GM15510 (cell line): ENCODE data around the gene GALNT6.

Experiments used
- POLR2A ChIP-seq: IDR thresholded peaks from 3 replicates; pipeline ENCODE4 v1.6.1; 2011; ENCODE audit warnings: borderline replicate concordance; ENCODE audit not compliant: insufficient read length; ENCODE audit errors: extremely low read depth

Gene GALNT6

DNA sequence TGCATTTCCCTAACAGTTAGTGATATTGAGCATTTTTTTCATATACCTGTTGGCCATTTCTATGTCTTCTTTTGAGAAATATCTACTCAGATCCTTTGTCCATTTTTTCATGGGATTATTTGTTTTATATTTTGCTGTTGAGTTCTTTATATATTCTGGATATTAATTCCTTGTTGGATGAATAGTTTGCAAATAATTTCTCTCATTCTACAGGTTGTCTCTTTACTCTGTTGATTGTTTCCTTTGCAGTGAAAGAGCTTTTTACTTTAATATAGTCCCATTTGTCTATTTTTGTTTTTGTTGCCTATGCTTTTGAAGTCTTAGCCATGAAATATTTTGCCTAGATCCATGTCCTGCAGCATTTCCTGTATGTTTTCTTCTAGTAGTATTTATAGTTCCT is 21.9 kb upstream of the GALNT6 start:
- no peak for TF ChIP-seq POLR2A

DNA sequence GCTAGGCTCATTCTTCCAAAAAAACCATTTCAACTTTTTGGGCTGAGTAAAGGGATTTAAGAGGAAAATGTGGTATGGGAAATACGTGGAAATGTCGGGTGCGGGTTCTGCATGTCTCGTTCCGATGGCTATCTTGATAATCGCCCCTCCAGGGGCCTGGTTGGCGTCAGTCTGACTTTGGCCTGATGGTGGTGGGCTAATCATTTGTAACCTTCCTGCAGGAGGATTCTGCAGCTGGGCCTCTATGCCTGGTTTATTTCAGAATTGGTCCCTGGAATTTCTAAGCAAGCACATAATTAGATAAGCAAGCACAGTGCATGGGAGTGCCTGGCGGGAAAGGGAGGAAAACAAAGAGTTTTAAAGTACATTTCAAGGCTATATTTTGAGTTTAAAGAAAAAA is 18.6 kb upstream of the GALNT6 start:
- no peak for TF ChIP-seq POLR2A

DNA sequence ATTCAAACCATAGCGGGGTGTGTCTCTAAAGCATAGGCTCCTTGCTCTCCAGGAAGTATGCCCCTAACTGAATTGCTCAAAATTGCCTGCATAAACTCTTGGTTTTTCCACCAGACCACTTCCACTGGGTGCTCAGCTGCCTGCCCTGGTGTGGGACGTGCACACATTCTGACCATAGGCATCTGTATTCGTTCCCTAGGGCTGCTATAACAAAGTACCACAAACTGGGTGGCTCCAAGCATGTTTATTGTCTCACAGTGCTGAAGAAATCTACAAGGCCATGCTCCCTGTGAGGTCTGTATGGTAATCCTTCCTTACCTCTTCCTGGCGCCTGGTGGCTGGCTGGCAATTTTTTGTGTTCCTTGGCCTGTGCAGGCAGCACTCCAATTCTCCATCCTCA is 16.4 kb upstream of the GALNT6 start:
- no peak for TF ChIP-seq POLR2A

DNA sequence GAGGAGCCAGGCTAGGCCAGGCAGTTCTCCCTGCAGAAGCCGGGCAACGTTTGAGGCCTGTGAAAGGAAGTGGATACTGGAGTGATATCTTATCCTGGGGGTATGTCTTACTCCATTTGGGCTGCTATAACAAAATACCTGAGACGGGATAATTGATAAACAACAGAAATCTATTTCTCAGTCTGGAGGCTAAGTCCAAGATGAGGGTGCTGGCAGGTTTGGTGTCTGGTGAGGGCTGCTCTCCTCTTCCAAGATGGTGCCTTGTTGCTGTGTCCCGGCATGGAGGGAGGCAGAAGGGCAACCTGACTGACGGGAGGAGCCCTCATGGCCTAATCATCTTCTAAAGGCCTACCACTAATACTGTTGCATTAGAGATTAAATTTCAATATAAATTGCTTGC is 15.7 kb upstream of the GALNT6 start:
- no peak for TF ChIP-seq POLR2A

DNA sequence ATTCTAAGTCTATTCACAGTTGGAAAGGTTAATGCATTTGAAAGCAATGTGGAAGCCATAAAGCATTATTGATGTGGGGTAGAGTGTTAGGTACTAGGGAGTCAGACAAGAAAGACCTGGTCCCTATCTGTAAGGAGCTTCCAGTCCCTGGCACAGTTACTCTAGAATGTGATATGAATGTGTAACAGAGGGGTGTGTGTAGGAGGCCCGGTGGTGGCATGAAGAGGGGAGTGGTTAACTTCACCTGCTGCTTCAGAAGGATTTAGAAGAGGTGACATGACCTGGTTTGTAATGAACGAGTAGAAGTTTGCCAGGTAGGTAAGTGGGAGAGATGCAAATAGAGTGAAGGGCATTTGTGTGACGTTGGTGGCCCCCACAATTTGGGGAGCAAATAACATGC is 15.1 kb upstream of the GALNT6 start:
- TF ChIP-seq POLR2A, result no peak

DNA sequence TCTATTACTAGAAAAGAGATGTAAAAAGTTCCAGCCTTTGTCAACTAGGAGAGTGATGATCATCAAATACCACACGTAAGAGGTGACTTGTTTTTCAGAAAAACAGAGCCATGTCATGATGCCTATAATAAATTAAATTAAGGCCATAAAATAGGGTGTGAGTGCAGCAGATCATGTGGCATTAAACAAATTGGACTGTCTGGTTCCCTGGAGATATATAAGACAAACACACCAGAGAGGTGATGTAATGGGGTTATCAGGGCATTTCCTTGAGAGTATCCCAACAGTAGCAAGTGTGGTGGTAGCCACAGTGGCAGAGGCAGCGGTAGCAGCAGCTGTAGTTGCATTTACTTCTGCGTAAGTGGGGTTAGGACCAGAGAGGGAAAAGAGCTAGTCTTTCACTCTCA is 14.6 kb upstream of the GALNT6 start:
- TF ChIP-seq POLR2A, result no peak

DNA sequence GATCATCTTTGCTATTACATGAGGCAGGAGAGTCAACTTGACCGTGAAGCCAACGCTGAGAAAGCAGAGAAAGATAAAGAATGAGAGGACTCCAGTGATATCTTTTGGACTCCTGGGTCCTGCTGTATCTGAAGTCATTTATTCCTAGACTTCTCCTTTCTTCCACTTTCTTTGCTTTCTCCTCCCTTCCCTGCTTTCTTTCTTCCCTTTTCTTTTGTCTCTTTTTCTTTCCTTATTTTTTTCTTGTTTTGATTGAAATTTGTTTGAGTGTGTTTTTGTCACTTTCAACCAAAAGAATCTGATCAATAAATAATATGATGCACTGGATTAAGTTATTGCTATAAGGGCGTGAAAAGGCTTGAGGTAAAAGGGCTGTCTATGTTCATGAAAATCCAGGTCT is 13.4 kb upstream of the GALNT6 start:
- TF ChIP-seq POLR2A, result no peak

DNA sequence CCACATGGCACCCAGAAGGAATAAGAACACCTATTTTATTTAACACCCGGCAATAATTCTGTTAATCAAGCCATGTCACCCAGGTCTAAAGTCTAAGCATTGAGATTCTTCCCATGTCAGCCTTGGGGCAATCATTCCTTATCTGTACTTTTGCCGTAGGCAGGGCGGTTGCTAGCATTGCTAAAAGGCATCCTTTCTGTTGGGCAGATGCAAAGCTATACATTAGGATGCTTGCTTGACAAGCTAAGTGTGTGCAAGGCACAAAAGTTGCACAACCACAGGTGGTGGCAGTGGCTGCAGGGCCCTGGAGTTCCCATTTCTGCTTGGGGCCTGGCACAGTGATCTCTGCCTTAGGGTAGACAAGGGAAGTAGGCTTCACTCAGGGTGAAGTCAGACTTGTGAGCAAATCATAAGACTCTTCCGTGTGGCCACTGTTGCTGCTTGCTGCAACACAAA is 12.5 kb upstream of the GALNT6 start:
- no peak for TF ChIP-seq POLR2A

DNA sequence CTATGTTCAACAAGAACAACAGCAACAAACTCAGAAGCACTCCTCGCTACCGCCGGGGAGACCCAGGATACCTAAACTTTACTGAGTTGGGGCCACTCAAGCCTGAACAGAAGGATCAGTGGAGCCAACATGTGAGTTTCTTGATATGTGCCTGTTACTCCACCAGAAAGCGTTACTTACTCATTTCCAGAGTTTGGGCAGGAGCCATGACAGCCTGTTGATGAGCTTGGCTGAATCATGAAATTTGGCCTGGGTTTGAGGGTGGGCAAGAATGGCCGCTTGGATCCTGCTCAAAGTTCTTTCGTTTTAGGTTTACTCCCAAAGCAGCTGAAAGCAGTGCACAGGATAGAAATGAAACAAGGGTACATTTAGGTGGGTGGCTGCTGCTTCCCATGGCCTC is 12.0 kb upstream of the GALNT6 start:
- no peak for TF ChIP-seq POLR2A

DNA sequence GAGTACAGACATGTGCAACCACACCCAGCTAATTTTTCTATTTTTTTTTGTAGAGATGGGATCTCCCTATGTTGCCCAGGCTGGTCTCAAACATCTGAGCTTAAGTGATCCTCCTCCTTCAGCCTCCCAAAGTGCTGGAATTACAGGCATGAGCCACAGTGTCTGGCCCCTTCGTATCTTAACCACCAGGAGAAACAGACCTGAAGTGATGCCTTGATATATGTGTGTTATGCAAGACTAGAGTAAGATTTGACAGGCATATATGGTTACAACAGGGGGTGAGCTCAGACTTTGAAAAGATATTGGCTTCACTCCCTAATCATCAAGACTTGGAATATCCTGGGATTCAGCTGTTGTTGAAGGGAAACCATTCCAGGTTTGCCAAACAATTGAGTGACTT is 10.7 kb upstream of the GALNT6 start:
- no peak for TF ChIP-seq POLR2A

DNA sequence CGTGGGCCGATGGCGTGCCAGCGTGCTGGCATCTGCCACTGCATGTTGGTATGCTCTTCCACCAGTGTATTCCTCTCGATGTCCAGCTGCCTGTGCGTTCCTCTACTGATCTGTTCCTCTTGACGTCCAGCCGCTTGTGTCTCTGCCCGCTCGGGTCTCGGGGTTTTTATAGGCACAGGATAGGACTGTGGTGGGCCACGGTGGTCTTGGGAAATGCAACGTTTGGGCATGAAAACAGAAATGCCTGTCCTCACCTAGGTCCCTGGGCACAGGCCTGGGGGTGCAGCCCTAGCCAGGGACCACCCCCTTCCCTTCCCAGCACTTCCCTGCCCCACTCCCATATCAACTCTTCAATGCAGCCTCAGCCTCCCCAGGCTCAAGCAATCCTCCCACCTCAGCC is 10.3 kb upstream of the GALNT6 start:
- TF ChIP-seq POLR2A, result no peak

DNA sequence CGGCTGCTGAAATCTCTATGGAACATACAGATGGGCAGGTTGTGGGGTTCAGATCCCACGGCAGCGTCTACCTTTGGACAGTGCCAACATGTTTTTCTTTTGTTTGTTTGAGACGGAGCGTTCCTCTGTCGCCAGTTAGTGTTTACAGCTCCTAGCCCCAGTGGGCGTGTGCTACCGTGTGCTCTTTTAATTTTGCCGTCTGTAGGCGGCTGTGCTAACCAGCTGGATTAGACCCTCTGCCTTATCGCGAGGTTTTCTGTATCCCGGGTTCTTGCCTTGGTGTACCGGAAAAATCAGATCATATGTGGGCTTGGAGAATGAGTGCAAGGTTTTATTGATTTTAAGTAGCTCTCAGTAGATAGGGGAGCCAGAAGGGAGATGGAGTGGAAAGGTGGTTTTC is 9.8 kb upstream of the GALNT6 start:
- TF ChIP-seq POLR2A, result no peak

DNA sequence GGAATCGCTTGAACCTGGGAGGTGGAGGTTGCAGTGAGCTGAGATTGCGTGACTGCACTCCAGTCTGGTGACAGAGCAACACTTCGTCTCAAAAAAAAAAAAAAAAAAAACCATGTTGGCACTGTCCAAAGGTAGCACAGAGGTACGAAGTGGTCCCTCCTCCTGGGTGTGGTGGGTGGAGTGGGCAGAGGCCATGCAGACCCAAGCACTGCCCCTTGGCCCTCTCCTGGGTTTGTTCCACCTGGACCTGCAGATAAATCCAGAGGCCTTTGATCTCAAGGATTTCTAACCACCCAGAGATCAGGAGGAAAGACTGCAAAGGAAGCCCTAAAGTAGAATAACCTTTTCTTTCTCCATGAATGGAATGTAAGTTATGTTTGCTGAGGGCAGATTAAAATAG is 8.7 kb upstream of the GALNT6 start:
- no peak for TF ChIP-seq POLR2A

DNA sequence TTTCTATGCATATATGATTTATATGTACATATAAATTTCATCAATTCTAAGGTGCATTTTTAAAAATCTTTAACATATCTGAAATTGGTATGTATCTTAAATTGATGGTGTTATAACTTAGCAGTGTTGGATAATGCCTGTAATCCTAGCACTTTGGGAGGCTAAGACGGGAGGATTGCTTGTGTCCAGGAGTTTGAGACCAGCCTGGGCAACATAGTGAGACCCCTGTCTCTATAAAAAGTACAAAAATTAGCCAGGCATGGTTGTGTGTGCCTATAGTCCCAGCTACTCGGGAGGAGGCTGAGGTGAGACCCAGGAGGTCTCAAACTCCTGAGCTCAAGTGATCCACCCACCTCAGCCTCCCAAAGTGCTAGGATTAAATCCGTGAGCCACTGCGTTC is 6.5 kb upstream of the GALNT6 start:
- no peak for TF ChIP-seq POLR2A

DNA sequence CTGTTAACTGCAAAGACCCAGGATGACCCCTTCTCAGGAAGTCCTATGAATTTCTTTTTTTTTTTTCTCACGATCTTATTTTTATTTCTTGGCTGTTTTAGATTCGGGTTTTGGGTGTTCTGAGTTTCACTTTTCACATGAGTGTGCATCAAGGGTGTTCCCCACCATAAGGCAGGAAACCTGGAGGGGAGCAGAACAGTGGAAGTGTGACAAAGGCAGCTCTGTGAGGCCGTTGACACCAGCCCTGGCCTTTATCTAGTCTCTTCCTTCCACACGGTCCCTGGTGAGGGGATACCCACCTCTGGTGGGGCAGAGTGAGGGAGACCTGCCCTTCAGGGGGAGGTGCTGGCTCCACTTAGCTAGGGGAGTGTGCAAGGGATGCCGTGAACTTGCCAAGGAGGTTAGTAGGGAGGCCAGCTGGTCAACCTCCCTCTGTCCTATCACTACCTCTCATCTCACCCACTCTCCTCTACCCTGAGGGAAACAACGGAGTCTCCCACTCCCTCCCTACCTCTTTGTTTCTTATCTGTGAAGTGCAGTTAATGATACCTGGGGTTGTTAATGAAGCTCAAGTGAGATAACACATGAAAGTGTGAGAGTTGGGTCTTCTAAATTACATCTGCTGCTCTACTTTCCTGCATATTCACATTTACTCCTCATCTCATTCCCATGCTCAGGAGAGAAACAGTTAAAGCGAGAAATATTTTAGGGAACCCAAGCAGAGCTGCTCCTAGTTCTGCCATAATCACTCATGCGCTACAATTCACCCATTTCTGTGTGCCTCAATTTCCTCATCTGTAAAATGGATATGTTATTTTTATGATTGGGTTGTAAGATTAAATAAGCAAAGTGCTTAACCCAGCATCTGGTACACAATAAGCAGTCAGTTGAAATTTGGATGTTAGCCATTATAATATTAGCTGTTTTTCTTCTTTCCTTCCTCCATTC is 4.4 kb upstream of the GALNT6 start:
- no peak for TF ChIP-seq POLR2A
